NCI-H2029 treated with DMSO at 0.1 percent for 48 hours (cell line): ENCODE data around the gene CYP2R1.
"Not testable (repeated sequence)": the region's sequence is repeated elsewhere in the genome, so short reads cannot be mapped to it uniquely, and the experiment has no call there.

Source experiments
- DNase-seq: peaks from one replicate; lab custom pipeline; 2025; lab: John Stamatoyannopoulos, UW

The CYP2R1 gene

GRCh38 chr11:14892577-14892976, 546 bp upstream of the CYP2R1 start:
- no peak for DNase-seq

- peak; percentile 80 for DNase-seq
These were observed 642 bp downstream of the CYP2R1 start for GRCh38 chr11:14891143-14892035.

GRCh38 chr11:14886513-14886912, 5.5 kb downstream of the CYP2R1 start:
- DNase-seq = no peak

- DNase-seq = no peak
These were observed 7.3 kb downstream of the CYP2R1 start for GRCh38 chr11:14884667-14885273.

- DNase-seq = not testable (repeated sequence)
These were observed 8.3 kb downstream of the CYP2R1 start for GRCh38 chr11:14883683-14884082.

- no peak for DNase-seq
These were observed 9.8 kb downstream of the CYP2R1 start for GRCh38 chr11:14882196-14882595.

- no peak for DNase-seq
These were observed 10.3 kb downstream of the CYP2R1 start for GRCh38 chr11:14881576-14882193.

- DNase-seq = no peak
These were observed 16.9 kb downstream of the CYP2R1 start for GRCh38 chr11:14875163-14875562.

- no peak for DNase-seq
These were observed 18.4 kb downstream of the CYP2R1 start for GRCh38 chr11:14873632-14874031.

GRCh38 chr11:14872032-14872431, 20.0 kb downstream of the CYP2R1 start:
- no peak for DNase-seq

- not testable (repeated sequence) for DNase-seq
These were observed 28.3 kb downstream of the CYP2R1 start for GRCh38 chr11:14863775-14864174.

GRCh38 chr11:14861680-14862079, 30.4 kb downstream of the CYP2R1 start:
- peak; percentile 28 for DNase-seq

GRCh38 chr11:14860511-14860910, 31.5 kb downstream of the CYP2R1 start:
- DNase-seq = no peak

- DNase-seq = no peak
These were observed 33.6 kb downstream of the CYP2R1 start for GRCh38 chr11:14858404-14858803.

GRCh38 chr11:14857621-14858020, 34.4 kb downstream of the CYP2R1 start:
- DNase-seq = no peak

- no peak for DNase-seq
These were observed 36.1 kb downstream of the CYP2R1 start for GRCh38 chr11:14855890-14856289.

- no peak for DNase-seq
These were observed 38.0 kb downstream of the CYP2R1 start for GRCh38 chr11:14854057-14854456.

GRCh38 chr11:14852571-14853177, 39.4 kb downstream of the CYP2R1 start:
- no peak for DNase-seq

GRCh38 chr11:14842002-14842401, 50.0 kb downstream of the CYP2R1 start:
- DNase-seq = no peak

GRCh38 chr11:14835496-14836492, 56.2 kb downstream of the CYP2R1 start:
- DNase-seq = no peak
